ENCODE data around the gene SPTBN5.

SPTBN5 gene

DNA sequence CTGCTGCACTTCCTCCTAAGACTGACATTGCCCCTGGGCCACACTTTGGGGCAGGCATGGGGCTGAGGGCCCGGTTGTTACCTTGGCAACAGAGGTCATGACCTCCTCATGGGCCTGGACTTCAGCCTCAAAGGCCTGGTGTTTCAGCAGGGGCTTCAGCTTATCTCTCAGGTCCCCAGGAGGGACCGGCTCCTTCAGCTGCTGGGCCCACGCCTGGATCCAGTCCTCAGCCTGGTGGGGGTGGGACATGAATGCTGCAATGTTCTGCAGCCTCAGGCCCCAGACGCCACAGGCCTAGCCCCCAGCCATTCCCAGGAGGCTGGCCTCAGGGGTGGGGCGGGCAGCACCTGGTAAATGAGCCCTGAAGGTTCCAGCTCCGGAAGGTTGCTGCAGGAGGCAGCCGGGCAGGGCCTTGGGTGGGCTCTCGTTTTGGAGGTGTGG is 27.6 kb downstream of the SPTBN5 start:
- no peak for DNase-seq (ENCODE audit: low read depth in 3 of 3)

DNA sequence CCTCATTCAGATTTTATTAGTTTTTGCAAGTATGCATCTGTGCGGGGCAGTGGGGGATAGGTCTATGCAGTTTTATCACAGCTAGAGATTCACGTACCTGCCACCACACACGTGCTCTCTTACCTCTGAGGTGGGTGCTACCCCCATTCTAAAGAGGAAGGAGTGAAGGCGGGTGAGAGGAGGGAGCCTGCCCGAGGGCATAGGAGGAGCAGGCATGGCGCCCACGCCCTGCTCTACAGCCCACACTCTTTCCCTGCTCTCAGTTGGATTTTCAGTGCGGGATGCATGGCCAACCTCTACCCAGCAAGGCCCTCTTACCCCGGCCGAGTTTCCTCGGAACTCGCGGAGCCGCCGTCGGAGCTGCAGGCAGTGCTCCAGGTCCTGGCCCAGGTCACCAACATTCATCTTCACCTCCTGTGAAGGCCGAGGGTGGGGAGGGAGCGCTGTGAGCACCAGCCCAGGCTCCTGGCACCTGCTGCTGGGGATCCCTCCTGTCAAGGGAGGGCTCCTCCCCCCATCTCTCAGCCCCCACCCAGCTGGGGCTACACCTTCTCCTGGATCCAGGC is 28.3 kb downstream of the SPTBN5 start:
- DNase-seq (ENCODE audit: low read depth in 3 of 3): no peak

- no peak for DNase-seq (ENCODE audit: low read depth in 3 of 3)
Observed at GRCh38 chr15:41862515-41863116, 31.2 kb downstream of the SPTBN5 start.

DNA sequence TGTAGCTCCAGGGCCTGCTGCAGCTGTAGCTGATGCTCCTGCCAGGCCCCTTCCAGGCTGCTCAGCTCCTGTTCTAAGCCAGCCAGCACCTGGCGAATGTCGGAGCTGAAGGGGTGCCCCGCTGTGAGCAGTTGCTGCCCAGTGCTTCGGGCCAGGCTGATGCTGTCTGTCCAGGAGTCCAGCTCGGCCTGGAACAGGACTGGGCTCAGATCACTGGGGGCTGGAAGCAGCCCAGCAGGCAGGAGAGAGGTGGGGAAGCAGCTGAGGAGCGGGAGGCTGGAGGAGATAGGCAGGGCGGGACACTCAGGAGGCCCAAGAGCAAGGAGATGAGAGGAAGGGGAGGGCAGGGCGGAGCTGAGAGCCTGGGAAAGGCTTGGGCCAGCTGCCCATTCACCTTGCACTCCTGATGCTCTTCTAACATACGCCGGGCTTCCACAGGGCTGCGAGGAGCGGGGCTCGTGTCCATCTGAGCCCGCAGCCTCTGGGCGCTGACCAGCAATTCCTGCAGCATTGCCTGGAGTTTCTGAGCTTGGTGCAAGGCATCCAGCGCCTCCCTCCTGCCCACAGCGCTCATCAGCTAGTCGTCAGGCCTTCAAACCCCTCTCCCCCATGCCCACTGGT is 32.0 kb downstream of the SPTBN5 start:
- no peak for DNase-seq (ENCODE audit: low read depth in 3 of 3)

- DNase-seq (ENCODE audit: low read depth in 3 of 3): no peak
Observed at GRCh38 chr15:41860049-41860828, 33.6 kb downstream of the SPTBN5 start.

DNA sequence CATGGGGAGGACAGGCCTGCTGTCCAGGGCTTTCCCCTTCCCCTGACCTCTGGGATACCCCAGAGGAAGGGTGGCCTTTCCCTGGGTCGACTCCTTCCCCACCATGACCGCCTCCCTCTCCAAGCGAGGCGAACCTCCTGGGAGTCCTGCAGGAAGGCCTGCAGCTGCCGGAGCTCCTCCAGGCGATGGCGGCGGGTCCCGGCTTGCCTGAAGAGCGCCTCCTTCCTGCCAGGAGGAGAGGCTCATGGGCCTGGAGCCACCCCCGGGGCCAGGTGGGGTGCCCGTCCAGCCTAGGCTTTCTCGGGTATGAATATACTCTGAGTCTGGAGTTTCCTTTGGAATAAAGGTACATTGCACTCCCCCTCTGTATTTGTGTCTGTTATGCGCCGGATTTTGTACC is 35.1 kb downstream of the SPTBN5 start:
- DNase-seq (ENCODE audit: low read depth in 3 of 3): no peak

DNA sequence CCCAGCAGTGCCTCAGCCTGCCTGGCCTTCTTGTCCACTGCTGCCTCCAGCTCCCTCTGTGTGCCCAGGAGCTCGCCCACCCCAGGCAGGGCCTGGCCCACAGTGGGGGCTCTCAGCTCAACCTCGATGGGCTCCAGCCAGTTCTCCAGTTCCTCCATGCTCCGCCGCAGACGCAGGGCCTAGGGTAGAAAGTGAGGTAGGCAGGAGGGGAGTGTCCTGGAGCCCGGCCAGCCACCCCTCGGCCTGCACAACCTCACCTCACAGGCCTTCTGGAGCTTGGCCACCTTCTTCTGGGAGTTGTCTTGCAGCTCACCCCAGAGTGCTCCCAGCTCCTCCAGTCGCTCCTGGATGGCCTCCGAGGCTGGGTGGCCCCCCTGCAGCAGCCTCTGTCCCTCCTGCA is 36.5 kb downstream of the SPTBN5 start:
- DNase-seq (ENCODE audit: low read depth in 3 of 3): no peak

- DNase-seq (ENCODE audit: low read depth in 3 of 3): no peak
Observed at GRCh38 chr15:41856716-41857115, 37.1 kb downstream of the SPTBN5 start.

GRCh38 chr15:41856262-41856661 is 37.6 kb downstream of the SPTBN5 start:
- DNase-seq (ENCODE audit: low read depth in 3 of 3): no peak

GRCh38 chr15:41855261-41855961 is 38.4 kb downstream of the SPTBN5 start:
- no peak for DNase-seq (ENCODE audit: low read depth in 3 of 3)

DNA sequence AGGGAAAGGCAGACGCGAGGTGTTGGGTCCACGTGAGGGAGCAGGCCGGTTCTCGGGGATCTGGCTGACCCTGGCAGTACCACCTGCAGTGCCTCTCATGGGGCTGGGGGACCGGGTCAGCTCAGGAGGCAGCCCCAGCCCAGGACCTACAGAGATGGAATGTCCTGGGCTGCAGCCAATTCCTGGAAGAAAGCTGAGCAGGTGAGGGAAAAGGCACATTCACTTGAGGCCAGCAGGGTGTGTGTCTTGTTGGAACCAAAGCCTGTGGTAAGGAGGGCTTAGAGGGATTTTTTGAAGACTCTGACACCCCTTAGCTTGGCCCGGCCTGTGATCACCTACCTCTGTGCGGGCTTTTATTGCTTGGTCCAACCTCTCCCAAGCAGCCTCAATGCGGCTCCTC is 39.4 kb downstream of the SPTBN5 start:
- DNase-seq (ENCODE audit: low read depth in 3 of 3): no peak

GRCh38 chr15:41853831-41854230 is 40.0 kb downstream of the SPTBN5 start:
- DNase-seq (ENCODE audit: low read depth in 3 of 3): no peak

- no peak for DNase-seq (ENCODE audit: low read depth in 3 of 3)
Observed at GRCh38 chr15:41852736-41853590, 40.9 kb downstream of the SPTBN5 start.

DNA sequence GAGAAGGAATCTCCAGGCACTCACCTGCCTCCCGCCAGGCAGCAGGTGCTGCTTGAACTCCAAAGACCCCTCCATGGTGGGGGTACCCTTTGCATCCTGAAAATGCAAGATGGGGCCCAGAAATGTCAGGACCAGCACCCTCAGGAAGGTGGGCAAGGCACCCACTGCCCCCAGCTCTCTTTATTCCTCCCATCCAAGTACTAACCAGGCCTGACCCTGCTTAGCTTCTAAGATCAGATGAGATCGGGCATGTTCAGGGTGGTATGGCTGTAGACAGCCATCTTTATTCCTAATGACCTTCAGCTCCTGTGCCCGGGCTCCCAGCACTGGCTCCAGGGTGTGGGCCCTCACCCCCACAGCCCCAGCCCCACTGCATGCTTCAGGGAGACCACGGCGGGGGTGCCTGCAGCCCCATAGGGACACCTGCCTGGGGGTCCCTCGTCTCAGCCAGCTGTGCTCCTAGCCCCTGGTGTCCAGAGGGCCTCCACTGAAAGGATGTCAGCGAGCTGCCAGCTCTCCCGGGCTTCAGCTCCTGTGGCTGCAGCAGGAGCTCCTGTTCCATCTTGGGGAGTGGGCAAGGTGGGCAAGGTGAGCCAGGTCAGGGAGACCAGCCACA is 42.0 kb downstream of the SPTBN5 start:
- no peak for DNase-seq (ENCODE audit: low read depth in 3 of 3)

DNA sequence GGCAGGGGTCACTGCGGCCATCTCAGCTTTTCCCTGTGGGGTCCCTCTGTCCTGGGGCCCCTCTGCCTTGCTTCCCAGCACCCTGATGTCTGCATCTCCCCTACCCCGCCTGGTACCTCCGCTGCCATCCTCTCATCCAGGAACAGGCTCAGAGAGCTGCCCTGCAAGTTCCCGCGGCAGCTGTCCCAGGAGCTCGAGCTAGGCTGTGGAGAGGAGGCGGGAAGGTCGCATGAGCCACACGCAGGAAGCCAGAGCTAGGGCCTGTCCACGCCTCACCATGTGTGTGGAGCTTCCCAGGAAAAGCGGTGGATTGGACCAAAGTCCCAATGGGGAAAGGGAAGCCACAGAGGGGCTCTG is 42.7 kb downstream of the SPTBN5 start:
- no peak for DNase-seq (ENCODE audit: low read depth in 3 of 3)

DNA sequence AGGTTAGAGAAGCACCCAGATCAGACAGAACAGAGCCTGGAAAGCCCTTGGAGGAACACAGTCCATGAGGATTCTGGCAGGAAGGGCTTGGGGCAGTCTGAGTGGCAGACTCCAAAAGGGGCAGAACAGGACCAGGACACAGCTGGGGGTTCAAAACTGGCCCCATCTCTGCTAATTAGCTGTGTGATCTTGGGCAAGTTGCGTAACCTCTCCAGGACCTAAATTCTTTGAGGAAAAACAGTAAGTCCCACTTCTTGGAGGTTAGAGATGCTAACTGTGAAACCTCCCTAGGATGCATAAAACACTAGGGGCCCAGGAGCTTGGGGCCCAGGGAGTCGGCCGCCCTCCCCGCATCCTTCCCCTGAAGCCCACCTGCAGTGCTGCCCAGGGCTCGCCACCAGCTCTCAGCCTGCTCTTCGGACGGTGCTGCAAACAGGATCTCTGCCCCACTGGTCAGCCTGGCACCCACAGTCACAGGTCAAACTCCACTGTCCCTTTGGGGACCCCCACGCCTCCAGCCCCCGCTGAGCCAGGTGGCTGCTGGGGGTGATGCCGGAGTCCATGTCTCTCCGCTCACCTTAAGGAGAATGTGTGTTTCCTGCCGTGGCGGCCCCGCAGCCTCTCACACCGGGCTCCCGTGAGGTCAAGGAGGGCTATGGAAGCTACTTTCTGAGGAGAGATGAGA is 43.2 kb downstream of the SPTBN5 start:
- DNase-seq (ENCODE audit: low read depth in 3 of 3): no peak

DNA sequence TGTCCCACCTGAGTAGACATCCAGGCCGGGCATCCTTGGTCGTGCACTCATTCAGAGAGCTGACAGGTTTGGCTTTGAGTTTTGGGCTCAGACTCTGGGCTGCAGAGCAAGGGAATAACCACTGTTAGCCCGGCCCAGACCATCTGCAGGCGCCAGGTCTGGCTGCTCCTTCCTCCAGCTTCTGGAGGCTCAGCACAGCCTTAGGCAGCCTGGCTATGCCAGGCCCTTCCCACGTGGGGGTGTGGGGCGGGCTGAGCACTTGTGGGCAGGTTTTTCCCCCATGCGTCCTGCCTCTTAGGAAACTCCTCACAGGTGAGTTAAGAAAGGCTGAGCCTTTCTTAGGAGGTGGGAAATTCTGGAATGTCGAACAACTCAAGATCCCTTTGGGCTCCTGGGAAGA is 44.0 kb downstream of the SPTBN5 start:
- no peak for DNase-seq (ENCODE audit: low read depth in 3 of 3)

GRCh38 chr15:41849204-41849603 is 44.6 kb downstream of the SPTBN5 start:
- DNase-seq (ENCODE audit: low read depth in 3 of 3): no peak

GRCh38 chr15:41848631-41849030 is 45.2 kb downstream of the SPTBN5 start:
- DNase-seq (ENCODE audit: low read depth in 3 of 3): no peak

- no peak for DNase-seq (ENCODE audit: low read depth in 3 of 3)
Observed at GRCh38 chr15:41847981-41848380, 45.9 kb downstream of the SPTBN5 start.
